Keratinocyte (primary cell): ENCODE data around the gene EFHD1. TPM values are rescaled to one million over a fixed set of nuclear protein-coding genes. Genes with fewer than 3 reads are reported as not detected.
A peak's percentile ranks its signal among the peaks of the same experiment; 100 is the strongest.

Experiments used
- DNase-seq: peaks from one replicate; pipeline ENCODE4 v3.0.0-alpha.2; 2011; ENCODE audit warnings: low read depth, missing footprints, low spot score
- FAIRE-seq: peaks from 2 replicates; lab custom pipeline; 2011; peaks lifted over from hg19 to GRCh38; lab: Jason Lieb, UNC
- H2AFZ ChIP-seq: 2 replicates; pipeline ENCODE4 v1.6.0; 2012; ENCODE audit warnings: low read length, control low read depth, inconsistent platforms; ENCODE audit not compliant: control insufficient read depth
- H3K27ac ChIP-seq: 2 replicates; pipeline ENCODE4 v1.5.1; 2011; ENCODE audit warnings: low read length; ENCODE audit not compliant: control insufficient read depth, insufficient read depth
- H3K27me3 ChIP-seq: 3 replicates; pipeline ENCODE4 v1.6.0; 2011; ENCODE audit warnings: low read length; ENCODE audit not compliant: control insufficient read depth, insufficient read depth; ENCODE audit errors: extremely low read depth
- H3K36me3 ChIP-seq, 2 experiments: 2 replicates in 1 of 2; 3 replicates in 1 of 2; pipeline ENCODE4 v1.5.1; 2011; ENCODE audit warnings: low read length in 2 of 2, mild to moderate bottlenecking in 1 of 2; ENCODE audit not compliant: control insufficient read depth in 2 of 2, insufficient read depth in 2 of 2; ENCODE audit errors: extremely low read depth in 1 of 2
- H3K4me1 ChIP-seq: 3 replicates; pipeline ENCODE4 v1.5.1; 2011; ENCODE audit warnings: low read length; ENCODE audit not compliant: control insufficient read depth, insufficient read depth; ENCODE audit errors: extremely low read depth
- H3K4me2 ChIP-seq: 3 replicates; pipeline ENCODE4 v1.6.0; 2011; ENCODE audit warnings: low read depth, low read length; ENCODE audit not compliant: control insufficient read depth, insufficient read depth; ENCODE audit errors: extremely low read depth
- H3K4me3 ChIP-seq, 3 experiments: fragments of 200-600 bp in 1 of 3; sonication (generic) in 1 of 3; 2 replicates in 2 of 3; 3 replicates in 1 of 3; pipeline ENCODE4 v1.5.1; 2011 to 2016; ENCODE audit warnings: low read length in 3 of 3, mild to moderate bottlenecking in 3 of 3, control low read depth in 2 of 3, inconsistent platforms in 1 of 3, low read depth in 1 of 3, mixed read lengths in 1 of 3, mixed run types in 1 of 3, moderate library complexity in 1 of 3; ENCODE audit not compliant: control insufficient read depth in 2 of 3, insufficient read depth in 2 of 3; ENCODE audit errors: extremely low read depth in 1 of 3
- H3K79me2 ChIP-seq: 2 replicates; pipeline ENCODE4 v1.6.0; 2012; ENCODE audit warnings: low read length; ENCODE audit not compliant: control insufficient read depth, insufficient read depth
- H3K9ac ChIP-seq: 3 replicates; pipeline ENCODE4 v1.6.0; 2011; ENCODE audit warnings: low read length; ENCODE audit not compliant: control insufficient read depth, insufficient read depth; ENCODE audit errors: extremely low read depth
- H3K9me1 ChIP-seq: 3 replicates; pipeline ENCODE4 v1.6.0; 2011; ENCODE audit warnings: low read length; ENCODE audit not compliant: control insufficient read depth, insufficient read depth; ENCODE audit errors: extremely low read depth
- H3K9me3 ChIP-seq: 2 replicates; pipeline ENCODE4 v1.5.1; 2012; ENCODE audit warnings: low read depth, low read length; ENCODE audit not compliant: control insufficient read depth
- H4K20me1 ChIP-seq: 3 replicates; pipeline ENCODE4 v1.6.0; 2011; ENCODE audit warnings: low read length; ENCODE audit not compliant: control insufficient read depth, insufficient read depth; ENCODE audit errors: extremely low read depth
- CTCF ChIP-seq, 3 experiments: IDR thresholded peaks in 1 of 3; conservative IDR thresholded peaks in 1 of 3; optimal IDR thresholded peaks in 1 of 3; 2 replicates in 2 of 3; 3 replicates in 1 of 3; pipeline versions ENCODE3 to v1.5.1; 2011; ENCODE audit warnings: low read length in 3 of 3, mild to moderate bottlenecking in 3 of 3, moderate library complexity in 2 of 3, control low read depth in 1 of 3, inconsistent platforms in 1 of 3; ENCODE audit not compliant: insufficient read depth in 2 of 3; ENCODE audit errors: extremely low read depth in 1 of 3
- EZH2 ChIP-seq: IDR thresholded peaks from one replicate; pipeline ENCODE4 v1.6.1; 2012; ENCODE audit warnings: inconsistent platforms, mild to moderate bottlenecking, low read length, moderate library complexity
- dilution Hi-C: fragments of 300-500 bp; cut with MboI; formaldehyde crosslinking; loops from one replicate; pipeline ENCODE4 v1.7.0; 2020; ENCODE audit warnings: low sequenced_read_pairs; ENCODE audit not compliant: extremely low pct_ligation_motif_present
- polyA plus RNA-seq, 5 experiments: library from polyadenylated mRNA; depleted of rRNA in 3 of 5; stranded (reverse) in 3 of 5; stranded (forward) in 1 of 5; unstranded in 1 of 5; fragments of >200 nt; gene quantifications; 1 replicate in 1 of 5; 2 replicates in 3 of 5; 3 replicates in 1 of 5; pipeline versions ENCODE4 v1.2.1 to v1.2.3, GENCODE V29; 2011 to 2012; ENCODE audit warnings: missing spikeins in 2 of 5, low read depth in 1 of 5, low replicate concordance in 1 of 5

EFHD1 gene
- polyA plus RNA-seq, 1 donor (not counting 4 experiments of a cell fraction or from before 2014, with no cell fraction given): not detected

GRCh38 chr2:232592772-232593395 lies 40.5 kb upstream of the EFHD1 start:
- Histone ChIP-seq H3K27me3 (no peaks in the 10 kb centered on the region), H3K9me1 (peaks cover 3% of the 10 kb centered on the region), H3K36me3 (no peaks in the 10 kb centered on the region), H3K9ac (peak overlapping the region; percentile 61), H4K20me1 (no peaks in the 10 kb centered on the region), H2AFZ (no peak overlapping the region), H3K4me1 (peaks cover 36% of the 10 kb centered on the region), H3K27ac (peak overlapping the region; percentile 82), H3K9me3 (no peaks in the 10 kb centered on the region), H3K4me3 (no peak overlapping the region), H3K4me2 (peak overlapping the region; percentile 55), H3K79me2 (no peaks in the 10 kb centered on the region)
- peak; percentile 94 for FAIRE-seq
- dilution Hi-C loops: no loop called here
- peak; percentile 21 for DNase-seq
- peak; percentile 35 to 55 (median 44) for TF ChIP-seq CTCF (optimal IDR thresholded peaks at IDR 0.05 in 1 of 3, IDR thresholded peaks at IDR 0.05 in 1 of 3, conservative IDR thresholded peaks at IDR 0.05 in 1 of 3; ENCODE audit: extremely low read depth in 1 of 3, insufficient read depth in 2 of 3, low read length in 3 of 3)
- no peak for TF ChIP-seq EZH2

DNA sequence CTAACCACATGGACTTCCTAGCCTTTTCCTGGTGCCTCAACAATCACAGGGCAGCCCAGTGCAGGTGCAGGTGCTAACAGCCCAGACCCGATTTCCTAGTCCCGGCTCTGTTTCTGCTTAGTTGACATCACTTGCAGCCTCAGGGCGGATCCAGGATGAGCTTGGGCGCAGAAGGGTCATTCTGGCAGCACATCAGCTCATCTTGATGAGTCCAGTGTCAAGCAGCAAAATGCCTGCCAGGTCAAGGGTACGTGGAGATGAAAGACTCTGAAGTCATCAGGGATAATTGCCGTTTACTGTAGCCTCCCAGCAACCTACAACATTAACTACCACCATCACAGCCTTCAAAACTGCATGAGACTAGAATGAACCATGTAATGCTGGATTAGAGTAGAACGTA lies 39.4 kb upstream of the EFHD1 start:
- Histone ChIP-seq H3K4me1 (peaks cover 30% of the 10 kb centered on the region), H3K79me2 (no peaks in the 10 kb centered on the region), H4K20me1 (no peaks in the 10 kb centered on the region), H3K9ac (no peak overlapping the region), H3K27me3 (no peaks in the 10 kb centered on the region), H3K9me1 (peaks cover 3% of the 10 kb centered on the region), H3K9me3 (no peaks in the 10 kb centered on the region), H3K4me3 (no peak overlapping the region), H3K27ac (no peak overlapping the region), H3K36me3 (no peaks in the 10 kb centered on the region), H3K4me2 (no peak overlapping the region), H2AFZ (no peak overlapping the region)
- FAIRE-seq (no peak), DNase-seq (no peak)
- dilution Hi-C loops: no loop called here
- no peak for TF ChIP-seq CTCF (optimal IDR thresholded peaks at IDR 0.05 in 1 of 3, IDR thresholded peaks at IDR 0.05 in 1 of 3, conservative IDR thresholded peaks at IDR 0.05 in 1 of 3; ENCODE audit: extremely low read depth in 1 of 3, insufficient read depth in 2 of 3, low read length in 3 of 3)
- no peak for TF ChIP-seq EZH2
